Measurements from ENCODE around the gene MAP3K7. TPM values are rescaled to one million over a fixed set of nuclear protein-coding genes. Genes with fewer than 3 reads are reported as not detected.

Gene MAP3K7
- total RNA-seq, 1 donor from 2014 or later, result 18.3 TPM

GRCh38 chr6:90495216-90495817, 91.6 kb downstream of the MAP3K7 start:
- TF ChIP-seq CTCF (IDR thresholded peaks at IDR 0.05), result no peak
- no peaks in the 10 kb centered on the region for H3K36me3 ChIP-seq
- H3K27ac ChIP-seq, result no peak overlapping the region
- no peaks in the 10 kb centered on the region for H3K27me3 ChIP-seq
- H3K4me3 ChIP-seq, result no peak overlapping the region
- H3K4me1 ChIP-seq, result no peaks in the 10 kb centered on the region
- no peak for DNase-seq (ENCODE audit: low spot score in 2 of 2)
- no peaks in the 10 kb centered on the region for H3K9me3 ChIP-seq
- intact Hi-C loops (cut with DNase I), result no loop called here

- no peaks in the 10 kb centered on the region for H3K27me3 ChIP-seq
- no peak overlapping the region for H3K4me3 ChIP-seq
- no peak for DNase-seq (ENCODE audit: low spot score in 2 of 2)
- TF ChIP-seq CTCF (IDR thresholded peaks at IDR 0.05), result no peak
- H3K36me3 ChIP-seq, result no peaks in the 10 kb centered on the region
- intact Hi-C loops (cut with DNase I), result no loop called here
- no peak overlapping the region for H3K27ac ChIP-seq
- no peaks in the 10 kb centered on the region for H3K4me1 ChIP-seq
- no peaks in the 10 kb centered on the region for H3K9me3 ChIP-seq
These were observed 92.6 kb downstream of the MAP3K7 start for GRCh38 chr6:90494067-90494780.

- no peaks in the 10 kb centered on the region for H3K27me3 ChIP-seq
- intact Hi-C loops (cut with DNase I), result no loop called here
- DNase-seq (ENCODE audit: low spot score in 2 of 2), result no peak
- no peaks in the 10 kb centered on the region for H3K36me3 ChIP-seq
- H3K4me3 ChIP-seq, result no peak overlapping the region
- no peak for TF ChIP-seq CTCF (IDR thresholded peaks at IDR 0.05)
- H3K4me1 ChIP-seq, result no peaks in the 10 kb centered on the region
- no peaks in the 10 kb centered on the region for H3K9me3 ChIP-seq
- H3K27ac ChIP-seq, result no peak overlapping the region
These were observed 93.5 kb downstream of the MAP3K7 start for GRCh38 chr6:90493332-90493731.

- TF ChIP-seq CTCF (IDR thresholded peaks at IDR 0.05), result no peak
- Histone ChIP-seq H3K4me1 (no peaks in the 10 kb centered on the region), H3K9me3 (no peaks in the 10 kb centered on the region), H3K27me3 (no peaks in the 10 kb centered on the region), H3K4me3 (no peak overlapping the region), H3K27ac (no peak overlapping the region), H3K36me3 (no peaks in the 10 kb centered on the region)
- no peak for DNase-seq (ENCODE audit: low spot score in 2 of 2)
- intact Hi-C loops (cut with DNase I), result no loop called here
These were observed 94.1 kb downstream of the MAP3K7 start for GRCh38 chr6:90492798-90493197.

- Histone ChIP-seq H3K27ac (no peak overlapping the region), H3K4me3 (no peak overlapping the region), H3K27me3 (no peaks in the 10 kb centered on the region), H3K36me3 (no peaks in the 10 kb centered on the region), H3K4me1 (no peaks in the 10 kb centered on the region), H3K9me3 (no peaks in the 10 kb centered on the region)
- intact Hi-C loops (cut with DNase I), result no loop called here
- TF ChIP-seq CTCF (IDR thresholded peaks at IDR 0.05), result no peak
- no peak for DNase-seq (ENCODE audit: low spot score in 2 of 2)
These were observed 94.5 kb downstream of the MAP3K7 start for GRCh38 chr6:90492369-90492768.

Measured in ascending aorta (tissue), 2 donors.